Smooth muscle cell (in vitro differentiated cells): Measurements from ENCODE around the gene DCTN2. TPM values are rescaled to one million over a fixed set of nuclear protein-coding genes. Genes with fewer than 3 reads are reported as not detected.

Source experiments
- DNase-seq: peaks from one replicate; lab custom pipeline; 2025; ENCODE audit not compliant: unreplicated experiment; lab: John Stamatoyannopoulos, UW
- H2AFZ ChIP-seq: fragments of 200-600 bp; sonication (generic); 2 replicates; pipeline ENCODE4 v1.6.0; 2016; ENCODE audit warnings: antibody characterized with exemption, low read depth, mild to moderate bottlenecking
- H3F3A ChIP-seq: fragments of 200-600 bp; sonication (generic); 2 replicates; pipeline ENCODE4 v1.6.0; 2017; ENCODE audit warnings: antibody characterized with exemption, low read depth
- H3K27ac ChIP-seq: fragments of 200-600 bp; sonication (generic); 2 replicates; pipeline ENCODE4 v1.5.1; 2016; ENCODE audit warnings: low read depth, mild to moderate bottlenecking
- H3K27me3 ChIP-seq: fragments of 200-600 bp; sonication (generic); 2 replicates; pipeline ENCODE4 v1.6.1; 2016; ENCODE audit warnings: low read depth, mild to moderate bottlenecking
- H3K36me3 ChIP-seq: fragments of 200-600 bp; sonication (generic); 2 replicates; pipeline ENCODE4 v1.5.1; 2016; ENCODE audit warnings: low read depth
- H3K4me1 ChIP-seq: fragments of 200-600 bp; sonication (generic); 2 replicates; pipeline ENCODE4 v1.5.1; 2016; ENCODE audit warnings: low read depth
- H3K4me2 ChIP-seq: fragments of 200-600 bp; sonication (generic); 2 replicates; pipeline ENCODE4 v1.6.0; 2016; ENCODE audit warnings: mild to moderate bottlenecking
- H3K4me3 ChIP-seq: fragments of 200-600 bp; sonication (generic); 2 replicates; pipeline ENCODE4 v1.5.1; 2016; ENCODE audit warnings: mild to moderate bottlenecking
- H3K79me2 ChIP-seq: fragments of 200-600 bp; sonication (generic); 2 replicates; pipeline ENCODE4 v1.6.0; 2016; ENCODE audit warnings: low read depth, mild to moderate bottlenecking
- H3K9ac ChIP-seq: fragments of 200-600 bp; sonication (generic); 2 replicates; pipeline ENCODE4 v1.6.0; 2016; ENCODE audit warnings: low read depth
- H3K9me3 ChIP-seq: fragments of 200-600 bp; sonication (generic); replicated peaks from 2 replicates; pipeline ENCODE4 v1.5.1; 2016; ENCODE audit warnings: low read depth
- H4K20me1 ChIP-seq: fragments of 200-600 bp; sonication (generic); 2 replicates; pipeline ENCODE4 v1.6.0; 2016; ENCODE audit warnings: low read depth
- CTCF ChIP-seq: fragments of 200-600 bp; sonication (generic); IDR thresholded peaks from 2 replicates; pipeline ENCODE4 v1.5.1; 2017; ENCODE audit warnings: borderline replicate concordance, mild to moderate bottlenecking, antibody characterized with exemption; ENCODE audit not compliant: insufficient read depth, poor library complexity, severe bottlenecking
- WGBS: methylation state at CpG from one replicate; pipeline ENCODE4 v1.1.7; 2016; ENCODE audit warnings: low lambda C conversion rate; 5-methylcytosine and 5-hydroxymethylcytosine counted together
- polyA plus RNA-seq: library from polyadenylated mRNA; unstranded; fragments of >200 nt; fragmentation: Nextera tagmentation; extraction: Ambion mirVana; gene quantifications from 2 replicates; pipeline ENCODE4 v1.2.1, GENCODE V29; 2016
- total RNA-seq: library from RNA; depleted of rRNA; stranded (reverse); fragments of >200 nt; gene quantifications from 2 replicates; pipeline ENCODE4 v1.2.3, GENCODE V29; 2014

DCTN2 gene
- total and polyA plus RNA-seq, 2 experiments from 2014 or later = 107 to 119 TPM

DNA sequence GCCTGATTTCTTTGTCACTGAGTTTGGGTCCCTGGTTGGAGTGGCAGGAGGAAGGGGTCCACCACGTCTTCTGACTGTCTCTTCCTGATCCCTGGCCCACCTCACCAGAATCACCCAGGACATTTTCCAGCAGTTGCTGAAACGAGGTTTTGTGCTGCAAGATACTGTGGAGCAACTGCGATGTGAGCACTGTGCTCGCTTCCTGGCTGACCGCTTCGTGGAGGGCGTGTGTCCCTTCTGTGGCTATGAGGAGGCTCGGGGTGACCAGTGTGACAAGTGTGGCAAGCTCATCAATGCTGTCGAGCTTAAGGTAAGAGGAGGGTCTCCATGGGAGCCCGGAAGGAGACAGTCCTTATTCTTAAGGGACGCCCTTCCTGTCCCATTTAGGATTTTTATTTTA, 46.8 kb downstream of the DCTN2 start:
- Histone ChIP-seq H3K27ac (no peak overlapping the region), H3K4me1 (no peaks in the 10 kb centered on the region), H4K20me1 (no peaks in the 10 kb centered on the region), H2AFZ (no peak overlapping the region), H3K4me3 (no peak overlapping the region), H3K27me3 (no peaks in the 10 kb centered on the region), H3K9me3 (no peaks in the 10 kb centered on the region), H3K9ac (no peak overlapping the region), H3K4me2 (no peak overlapping the region), H3K36me3 (peaks cover 19% of the 10 kb centered on the region), H3K79me2 (peaks cover 10% of the 10 kb centered on the region), H3F3A (no peaks in the 10 kb centered on the region)
- 97% methylated on average over 11 of the region's 11 CpGs for WGBS
- DNase-seq = no peak
- no peak for TF ChIP-seq CTCF

DNA sequence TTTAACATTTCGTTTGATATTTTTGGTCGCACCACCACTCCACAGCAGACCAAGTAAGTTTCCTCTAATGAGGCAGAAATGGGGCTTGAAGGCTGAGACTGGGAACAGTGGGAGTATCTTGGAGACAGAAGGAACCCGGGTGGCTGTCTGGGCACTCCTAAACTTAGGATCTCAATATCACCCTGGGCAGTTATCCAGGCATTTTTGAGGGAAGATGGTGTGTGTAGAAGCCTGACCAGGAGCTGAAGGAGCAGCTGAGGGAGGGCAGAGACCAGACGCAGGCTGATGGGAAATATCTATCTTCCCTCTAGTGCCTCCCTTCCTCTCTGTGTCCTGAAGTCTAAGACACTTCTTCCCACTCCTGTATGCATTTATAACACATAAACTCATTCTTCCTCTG, 48.4 kb downstream of the DCTN2 start:
- no peak for TF ChIP-seq CTCF
- Histone ChIP-seq H3K4me1 (no peaks in the 10 kb centered on the region), H3K79me2 (peaks cover 10% of the 10 kb centered on the region), H2AFZ (no peak overlapping the region), H3K27ac (no peak overlapping the region), H3K9ac (no peak overlapping the region), H3K4me3 (no peak overlapping the region), H3K27me3 (no peaks in the 10 kb centered on the region), H4K20me1 (peaks cover 3% of the 10 kb centered on the region), H3K4me2 (no peak overlapping the region), H3F3A (no peaks in the 10 kb centered on the region), H3K9me3 (no peaks in the 10 kb centered on the region), H3K36me3 (peaks cover 15% of the 10 kb centered on the region)
- no peak for DNase-seq
- WGBS = 98% methylated on average over 4 of the region's 4 CpGs

GRCh38 chr12:57498132-57498502, 48.9 kb downstream of the DCTN2 start:
- Histone ChIP-seq H3K4me1 (no peaks in the 10 kb centered on the region), H3F3A (no peaks in the 10 kb centered on the region), H3K27me3 (no peaks in the 10 kb centered on the region), H3K36me3 (peaks cover 15% of the 10 kb centered on the region), H3K27ac (no peak overlapping the region), H3K4me2 (no peak overlapping the region), H3K79me2 (peaks cover 10% of the 10 kb centered on the region), H3K9ac (no peak overlapping the region), H3K4me3 (no peak overlapping the region), H2AFZ (no peak overlapping the region), H4K20me1 (peaks cover 3% of the 10 kb centered on the region), H3K9me3 (no peaks in the 10 kb centered on the region)
- TF ChIP-seq CTCF = no peak
- no peak for DNase-seq
- 92% methylated on average over 9 of the region's 9 CpGs for WGBS
